Colon (tissue), 2 donors: ENCODE measurements around the gene CHCHD3.
"Not testable (repeated sequence)": the region's sequence is repeated elsewhere in the genome, so short reads cannot be mapped to it uniquely, and the experiment has no call there.

ENCODE experiments used
- FAIRE-seq: peaks from 2 replicates; lab custom pipeline; 2012; peaks lifted over from hg19 to GRCh38; lab: Jason Lieb, UNC
- donor health status: control.
- donor health status: control.

Gene CHCHD3

DNA sequence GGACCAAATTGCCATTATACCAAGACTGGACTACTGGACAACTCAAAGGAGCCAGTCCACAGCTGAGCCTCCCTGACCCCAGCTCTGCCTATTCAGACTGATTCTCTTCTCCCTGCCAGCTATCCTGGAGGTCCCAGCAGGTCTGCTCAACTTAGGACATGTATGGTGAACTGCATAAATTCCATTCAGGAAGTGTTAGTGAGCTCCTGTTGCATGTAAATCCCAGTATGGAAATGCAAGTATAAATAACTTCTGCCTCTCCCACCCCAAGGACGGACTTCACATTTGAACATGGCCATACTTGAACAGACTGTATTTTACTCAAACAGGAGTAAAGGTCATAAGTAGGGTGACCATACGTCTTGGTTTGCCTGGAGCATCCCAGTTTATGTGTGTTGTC, 128.4 kb downstream of the CHCHD3 start:
- no peak for FAIRE-seq

DNA sequence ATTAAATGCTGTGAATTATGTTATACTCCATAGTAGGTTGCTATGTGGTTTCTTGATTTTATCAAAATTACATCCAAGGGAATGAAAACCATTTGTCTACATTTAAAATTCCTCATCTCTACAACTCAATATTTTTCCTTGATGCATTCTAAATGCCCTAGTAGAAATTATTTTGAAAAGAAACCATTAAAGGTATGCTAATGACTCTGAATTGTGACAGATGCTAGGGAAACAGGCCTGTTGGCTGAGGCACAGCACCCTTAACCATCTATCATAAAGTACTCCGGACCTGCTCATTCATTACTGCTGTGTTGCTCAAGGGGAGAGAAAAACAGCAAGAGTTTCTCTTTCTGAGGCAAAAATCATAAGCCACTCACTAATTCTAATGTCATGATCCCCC, 131.2 kb downstream of the CHCHD3 start:
- no peak for FAIRE-seq

DNA sequence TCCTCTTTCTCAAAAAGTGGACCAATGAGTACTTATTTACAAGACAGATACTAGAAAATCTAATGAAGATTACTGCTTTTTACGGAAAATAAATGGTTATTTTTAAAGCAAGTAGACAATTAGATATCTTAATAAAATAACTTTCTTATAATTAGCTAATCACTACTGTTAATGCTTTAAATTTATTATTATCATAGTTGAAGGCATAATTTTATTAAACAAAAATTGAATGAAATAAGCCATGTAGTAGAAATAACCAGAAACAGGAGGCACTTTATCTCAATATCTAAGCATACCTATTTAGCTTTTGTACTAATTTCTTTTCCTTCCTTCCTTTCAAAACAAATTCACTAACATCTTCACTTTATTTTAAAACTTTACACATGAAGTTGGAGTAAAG, 134.9 kb downstream of the CHCHD3 start:
- FAIRE-seq: no peak

DNA sequence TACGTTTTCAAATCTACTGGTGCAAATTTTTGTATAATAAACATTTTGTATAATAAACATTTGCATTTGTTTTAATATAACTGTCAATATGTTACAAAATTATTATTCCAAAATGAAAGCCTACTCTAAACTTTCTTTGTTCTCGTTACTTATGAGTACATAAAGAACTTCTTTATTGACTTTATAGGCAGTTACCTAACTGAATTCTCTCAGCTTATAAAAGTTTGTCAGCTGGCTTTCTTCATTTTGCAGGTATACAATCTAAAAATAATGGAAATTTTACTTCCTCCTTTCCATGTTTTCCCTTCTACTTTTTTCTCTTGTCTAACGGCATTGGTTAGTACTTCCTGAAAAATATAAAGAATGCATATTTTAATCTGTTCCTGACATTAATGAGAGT, 137.1 kb downstream of the CHCHD3 start:
- FAIRE-seq: no peak

DNA sequence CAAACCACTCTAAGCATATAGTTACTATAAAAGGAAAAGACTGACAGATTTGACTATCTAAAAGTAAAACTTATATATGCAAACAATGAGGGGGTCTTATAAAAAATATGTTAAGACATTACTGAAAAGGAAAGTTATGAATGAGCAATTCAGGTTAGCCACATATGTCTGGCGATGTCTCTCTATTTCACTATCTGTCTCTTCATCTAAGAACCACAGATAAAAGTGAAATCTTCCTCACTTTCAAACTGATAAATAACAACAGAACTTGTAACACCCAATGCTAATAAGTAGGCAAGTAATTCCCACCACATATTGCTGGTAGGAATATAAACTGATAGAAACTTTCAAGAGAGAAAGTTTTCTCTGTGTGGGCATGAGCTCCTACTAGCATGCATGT, 138.2 kb downstream of the CHCHD3 start:
- FAIRE-seq: no peak

GRCh38 chr7:132942701-132943100, 139.2 kb downstream of the CHCHD3 start:
- FAIRE-seq: no peak

DNA sequence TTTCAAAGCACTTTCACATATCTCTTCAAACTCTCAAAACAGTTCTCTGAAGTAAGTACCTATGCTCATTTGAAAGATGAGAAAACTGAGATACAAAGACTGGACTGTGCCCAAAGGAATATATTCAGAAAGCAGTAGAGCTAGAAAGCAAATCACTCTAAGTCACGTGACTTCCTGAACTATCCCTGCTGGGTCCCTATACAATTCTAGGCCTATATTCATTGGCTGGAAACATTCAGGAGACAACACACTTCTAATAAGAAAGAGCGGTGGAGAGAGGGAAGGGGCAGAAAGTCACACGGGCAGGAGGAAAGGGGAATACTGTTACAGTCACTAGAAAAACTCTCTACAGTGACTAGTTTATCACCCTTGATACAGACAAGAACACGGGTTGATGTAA, 140.0 kb downstream of the CHCHD3 start:
- no peak for FAIRE-seq

DNA sequence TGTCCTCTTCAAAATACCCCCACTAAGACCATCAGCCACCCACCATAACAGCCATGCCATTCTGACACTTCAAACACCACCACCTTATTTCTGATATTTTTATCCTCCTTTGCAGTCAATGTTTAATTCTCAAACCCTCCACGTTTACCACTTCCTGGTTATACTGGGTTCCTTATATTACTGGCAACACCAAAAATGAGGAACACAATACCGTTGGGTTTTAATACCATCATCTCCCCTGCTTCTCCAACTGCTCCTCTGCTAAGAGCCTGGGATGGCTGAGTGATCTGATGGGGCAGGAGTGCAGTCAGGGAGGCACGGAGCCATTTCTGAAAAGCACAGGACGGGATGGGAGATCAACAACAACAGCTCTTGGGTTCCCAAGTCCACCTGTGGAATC, 140.5 kb downstream of the CHCHD3 start:
- no peak for FAIRE-seq

DNA sequence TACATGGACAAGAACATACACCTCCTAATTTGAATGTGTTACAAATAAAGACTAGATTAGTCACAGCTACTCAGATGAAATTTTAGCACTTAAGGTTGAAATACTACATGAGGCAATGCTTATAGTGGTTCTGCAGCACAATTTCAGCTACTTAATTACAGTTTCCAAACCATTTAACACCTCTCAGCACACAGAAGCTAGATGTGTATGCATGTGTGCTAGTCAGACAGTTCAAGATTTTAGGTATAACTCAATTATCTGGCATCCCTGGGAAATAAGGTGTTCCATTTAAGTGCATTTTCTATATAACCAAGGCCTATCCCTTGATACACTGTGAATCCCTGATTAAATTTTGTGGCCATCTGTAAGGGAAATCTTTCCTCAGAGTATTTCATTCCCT, 141.8 kb downstream of the CHCHD3 start:
- FAIRE-seq: no peak

GRCh38 chr7:132939495-132939894, 142.4 kb downstream of the CHCHD3 start:
- FAIRE-seq: no peak

- FAIRE-seq: no peak
These were observed 144.6 kb downstream of the CHCHD3 start for GRCh38 chr7:132937286-132937685.

DNA sequence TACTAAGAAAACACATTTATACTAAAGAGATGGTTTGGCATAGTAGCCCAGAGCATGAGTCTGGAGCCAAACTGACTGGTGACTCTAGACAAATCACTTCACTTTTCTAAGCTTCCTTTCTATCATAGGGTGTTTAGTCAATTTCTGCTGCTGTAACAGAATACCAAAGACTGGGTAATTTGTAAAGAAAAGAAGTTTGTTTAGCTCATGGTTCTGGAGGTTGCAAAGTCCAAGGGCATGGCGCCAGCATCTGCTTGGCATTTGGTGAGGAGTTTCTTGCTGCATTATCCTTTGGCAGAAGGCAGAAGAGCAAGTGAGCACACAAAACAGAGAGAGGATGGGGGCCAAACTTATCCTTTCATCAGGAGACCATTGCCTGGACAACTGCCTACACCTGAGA, 146.3 kb downstream of the CHCHD3 start:
- FAIRE-seq: no peak

- FAIRE-seq: no peak
These were observed 147.9 kb downstream of the CHCHD3 start for GRCh38 chr7:132934017-132934416.

DNA sequence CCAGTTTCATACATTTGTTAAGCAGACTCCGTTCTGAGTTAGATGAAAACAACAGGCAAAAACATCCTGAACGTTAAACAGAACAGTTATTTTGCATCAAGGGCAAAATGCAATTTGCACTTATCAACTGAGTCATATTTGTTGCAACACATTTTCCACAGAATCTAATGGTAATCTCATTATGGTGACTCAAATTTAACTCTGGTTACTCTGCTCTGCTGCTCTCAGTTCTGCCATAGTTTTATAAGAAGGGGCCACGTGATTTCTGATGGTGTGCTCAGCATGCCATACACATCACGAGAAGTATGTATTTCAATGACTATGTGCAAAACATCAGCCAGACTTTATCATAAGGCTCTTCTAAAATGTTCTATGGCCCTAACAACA, 148.8 kb downstream of the CHCHD3 start:
- no peak for FAIRE-seq

GRCh38 chr7:132932296-132933071, 149.4 kb downstream of the CHCHD3 start:
- no peak for FAIRE-seq

- FAIRE-seq: no peak
These were observed 151.0 kb downstream of the CHCHD3 start for GRCh38 chr7:132930881-132931280.

DNA sequence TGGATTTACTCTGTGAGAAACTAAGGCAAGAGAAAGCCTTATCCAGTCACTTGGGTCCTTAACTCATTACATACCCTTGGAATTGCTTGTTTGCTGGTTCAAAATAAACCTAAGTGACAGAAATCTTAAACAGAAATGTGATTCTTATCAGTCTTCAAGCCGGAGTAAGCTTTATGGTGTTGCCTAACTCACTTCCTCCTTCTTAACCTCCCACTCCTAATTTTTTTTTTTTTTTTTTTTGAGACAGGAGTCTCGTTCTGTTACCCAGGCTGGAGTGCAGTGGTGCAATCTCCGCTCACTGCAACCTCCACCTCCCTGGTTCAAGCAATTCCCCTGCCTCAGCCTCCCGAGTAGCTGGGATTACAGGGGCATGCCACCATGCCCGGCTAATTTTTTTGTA, 151.9 kb downstream of the CHCHD3 start:
- not testable (repeated sequence) for FAIRE-seq

GRCh38 chr7:132919771-132920170, 162.1 kb downstream of the CHCHD3 start:
- no peak for FAIRE-seq

DNA sequence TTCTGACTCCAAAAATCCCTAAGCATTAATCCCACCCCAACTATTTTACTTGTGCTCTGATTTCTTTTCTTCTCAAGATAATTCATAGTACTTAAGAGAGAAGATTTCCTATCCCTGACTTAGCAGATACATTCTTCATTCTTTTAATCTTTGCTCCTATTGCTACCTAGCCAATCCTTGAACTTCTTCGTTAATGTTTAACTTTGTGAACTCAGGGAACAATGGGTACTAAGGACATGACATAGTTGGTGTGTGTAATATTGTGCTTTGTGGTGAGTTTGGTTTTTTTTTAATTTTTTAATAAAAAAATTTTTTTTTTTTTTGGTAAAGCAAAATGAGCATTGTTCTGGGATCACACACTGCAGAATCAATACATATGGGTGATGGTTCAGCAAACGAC, 166.2 kb downstream of the CHCHD3 start:
- FAIRE-seq: no peak

- FAIRE-seq: no peak
These were observed 171.2 kb downstream of the CHCHD3 start for GRCh38 chr7:132910657-132911056.

DNA sequence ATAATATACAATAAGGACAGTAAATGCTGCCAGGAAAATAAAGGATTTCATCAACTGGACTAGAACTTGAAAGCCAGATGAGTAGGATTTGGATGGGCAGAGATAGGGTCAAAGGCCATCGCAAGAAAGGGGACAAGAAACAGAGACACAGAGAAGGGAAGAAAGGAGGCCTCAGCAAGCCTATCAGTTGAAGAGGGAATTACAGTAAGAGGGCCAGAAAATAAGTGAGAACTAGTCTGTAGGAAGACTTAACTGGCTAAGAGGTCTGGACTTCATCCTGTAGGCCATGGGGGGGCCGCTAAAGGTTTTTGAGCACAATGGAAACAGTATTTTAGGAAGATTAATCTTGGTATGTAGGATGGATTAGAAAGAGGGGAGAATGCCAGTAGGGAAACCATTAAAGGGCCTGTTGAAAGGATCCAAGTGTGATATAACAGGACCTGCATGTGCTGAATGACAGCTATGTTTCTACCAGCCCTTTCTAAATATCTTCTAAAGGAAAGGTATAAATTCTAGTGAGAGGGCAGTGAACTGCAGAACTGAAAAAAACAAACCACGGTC, 174.4 kb downstream of the CHCHD3 start:
- FAIRE-seq: no peak

DNA sequence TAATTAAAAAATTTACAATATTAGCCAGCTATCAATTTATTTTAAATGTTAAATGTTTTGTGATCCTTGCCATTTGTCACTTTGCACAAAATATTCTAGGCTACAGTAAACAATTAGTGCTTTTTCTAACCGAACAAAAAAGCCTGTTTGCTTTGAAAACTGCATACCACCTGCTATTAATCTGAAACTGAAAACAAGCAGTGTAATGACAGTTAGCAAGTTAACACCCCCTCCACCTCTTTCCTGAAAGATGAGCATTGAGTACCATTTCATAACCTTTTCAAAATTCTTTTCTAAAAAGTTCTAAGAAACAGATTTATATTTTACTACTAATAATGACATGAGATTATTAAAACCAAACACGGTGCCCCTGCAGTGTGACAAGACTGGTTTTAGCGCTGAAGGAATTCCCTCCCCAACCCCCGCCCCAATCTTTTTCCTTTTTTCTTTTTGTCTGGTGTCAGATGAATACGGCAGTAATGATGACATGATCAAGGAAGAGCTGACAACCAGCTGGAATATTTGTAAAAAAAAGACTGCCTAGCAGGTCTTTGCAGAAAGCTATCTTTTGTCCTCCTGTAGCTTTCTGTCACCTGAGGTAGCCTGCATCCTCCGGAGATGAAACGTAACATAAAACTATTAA, 175.6 kb downstream of the CHCHD3 start:
- FAIRE-seq: no peak

- FAIRE-seq: not testable (repeated sequence)
These were observed 176.8 kb downstream of the CHCHD3 start for GRCh38 chr7:132905136-132905535.

GRCh38 chr7:132904209-132904608, 177.7 kb downstream of the CHCHD3 start:
- FAIRE-seq: no peak
